Esophagus muscularis mucosa (tissue), 4 donors: ENCODE data around the gene MS4A18. TPM values are rescaled to one million over a fixed set of nuclear protein-coding genes. Genes with fewer than 3 reads are reported as not detected.

Experiments
- DNase-seq: peaks from one replicate; pipeline ENCODE4 v3.0.0-alpha.2; 2017; ENCODE audit errors: extremely low spot score
- H3K27ac ChIP-seq, 4 donors: fragments of 200-600 bp; sonication (generic); replicated peaks in 1 of 4; 1 replicate in 3 of 4; 2 replicates in 1 of 4; pipeline ENCODE4 v1.5.1; 2016 to 2019; ENCODE audit warnings: mild to moderate bottlenecking in 1 of 4
- H3K27me3 ChIP-seq, 4 donors: fragments of 200-600 bp; sonication (generic); one replicate each; pipeline versions ENCODE4 v1.5.1 to v1.6.0; 2016 to 2019
- H3K36me3 ChIP-seq, 4 donors: fragments of 200-600 bp; sonication (generic); one replicate each; pipeline ENCODE4 v1.5.1; 2016 to 2019
- H3K4me1 ChIP-seq, 4 donors: fragments of 200-600 bp; sonication (generic); one replicate each; pipeline ENCODE4 v1.5.1; 2016 to 2019
- H3K4me3 ChIP-seq, 4 donors: fragments of 200-600 bp; sonication (generic); 1 replicate in 2 of 4; 2 replicates in 2 of 4; pipeline ENCODE4 v1.5.1; 2016 to 2019; ENCODE audit warnings: mild to moderate bottlenecking in 4 of 4, moderate library complexity in 1 of 4
- H3K9me3 ChIP-seq, 4 donors: fragments of 200-600 bp; sonication (generic); 1 replicate in 3 of 4; 2 replicates in 1 of 4; pipeline ENCODE4 v1.5.1; 2016 to 2019
- EP300 ChIP-seq: sonication (generic); formaldehyde crosslinking; IDR thresholded peaks from one replicate; pipeline ENCODE4 v1.6.1; 2017; ENCODE audit warnings: antibody characterized with exemption
- POLR2A ChIP-seq: fragments of 450-650 bp; IDR thresholded peaks from one replicate; pipeline ENCODE4 v1.6.1; 2017; ENCODE audit warnings: antibody characterized with exemption, moderate library complexity, mild to moderate bottlenecking, low read depth
- POLR2AphosphoS5 ChIP-seq, 2 donors: sonication (generic); formaldehyde crosslinking; IDR thresholded peaks; one replicate each; pipeline ENCODE4 v1.6.1; 2017; ENCODE audit warnings: antibody characterized with exemption in 2 of 2
- WGBS: methylation state at CpG from one replicate; pipeline ENCODE4 v1.1.5; 2018; 5-methylcytosine and 5-hydroxymethylcytosine counted together
- intact Hi-C: fragments of 100-400 bp; cut with DNase I; formaldehyde crosslinking; loops from one replicate; pipeline ENCODE4 v1.15.1; 2023
- total RNA-seq, 4 donors: library from RNA; depleted of rRNA; stranded (reverse); fragments of >200 nt; gene quantifications; one replicate each; pipeline versions ENCODE4 v1.1.0 to v1.2.1, GENCODE V29; 2016
- TF ChIP-seq, protein P1 (sequence below), 3 experiments: fragments of 200-600 bp in 2 of 3; fragments of 450-650 bp in 1 of 3; sonication (generic) in 2 of 3; IDR thresholded peaks; one replicate each; pipeline ENCODE4 v1.5.1; 2017 to 2019; ENCODE audit warnings: antibody characterized with exemption in 3 of 3, mild to moderate bottlenecking in 2 of 3, moderate library complexity in 1 of 3

The MS4A18 gene
- total RNA-seq, 4 donors from 2014 or later = not detected

GRCh38 chr11:60768202-60768601 is 43.7 kb downstream of the MS4A18 start:
- TF ChIP-seq POLR2A = no peak
- no peak for TF ChIP-seq POLR2AphosphoS5 (IDR thresholded peaks at IDR 0.05)
- TF ChIP-seq, protein P1, sequence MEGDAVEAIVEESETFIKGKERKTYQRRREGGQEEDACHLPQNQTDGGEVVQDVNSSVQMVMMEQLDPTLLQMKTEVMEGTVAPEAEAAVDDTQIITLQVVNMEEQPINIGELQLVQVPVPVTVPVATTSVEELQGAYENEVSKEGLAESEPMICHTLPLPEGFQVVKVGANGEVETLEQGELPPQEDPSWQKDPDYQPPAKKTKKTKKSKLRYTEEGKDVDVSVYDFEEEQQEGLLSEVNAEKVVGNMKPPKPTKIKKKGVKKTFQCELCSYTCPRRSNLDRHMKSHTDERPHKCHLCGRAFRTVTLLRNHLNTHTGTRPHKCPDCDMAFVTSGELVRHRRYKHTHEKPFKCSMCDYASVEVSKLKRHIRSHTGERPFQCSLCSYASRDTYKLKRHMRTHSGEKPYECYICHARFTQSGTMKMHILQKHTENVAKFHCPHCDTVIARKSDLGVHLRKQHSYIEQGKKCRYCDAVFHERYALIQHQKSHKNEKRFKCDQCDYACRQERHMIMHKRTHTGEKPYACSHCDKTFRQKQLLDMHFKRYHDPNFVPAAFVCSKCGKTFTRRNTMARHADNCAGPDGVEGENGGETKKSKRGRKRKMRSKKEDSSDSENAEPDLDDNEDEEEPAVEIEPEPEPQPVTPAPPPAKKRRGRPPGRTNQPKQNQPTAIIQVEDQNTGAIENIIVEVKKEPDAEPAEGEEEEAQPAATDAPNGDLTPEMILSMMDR (IDR thresholded peaks at IDR 0.05) = no peak
- TF ChIP-seq EP300 = no peak
- Histone ChIP-seq H3K9me3 (no peaks in the 10 kb centered on the region), H3K27me3 (peaks cover 0 to 56% (median 2%) of the 10 kb centered on the region in 4 donors), H3K4me3 (no peak overlapping the region), H3K36me3 (no peaks in the 10 kb centered on the region), H3K27ac (no peak overlapping the region), H3K4me1 (peaks cover 0 to 4% (median 0%) of the 10 kb centered on the region in 4 donors)
- intact Hi-C loops = no loop called here
- 87% methylated on average over 5 of the region's 8 CpGs for WGBS
- no peak for DNase-seq

GRCh38 chr11:60769273-60769672 is 44.8 kb downstream of the MS4A18 start:
- H3K4me1 ChIP-seq = peaks cover 0 to 4% (median 0%) of the 10 kb centered on the region in 4 donors
- intact Hi-C loops = no loop called here
- no peak overlapping the region for H3K4me3 ChIP-seq
- 73% methylated on average over 3 of the region's 4 CpGs for WGBS
- H3K27ac ChIP-seq = no peak overlapping the region
- no peak for DNase-seq
- TF ChIP-seq, protein P1 (IDR thresholded peaks at IDR 0.05) = no peak
- TF ChIP-seq EP300 (no peak), POLR2AphosphoS5 (IDR thresholded peaks at IDR 0.05) (no peak), POLR2A (no peak)
- peaks cover 0 to 48% (median 2%) of the 10 kb centered on the region in 4 donors for H3K27me3 ChIP-seq
- no peaks in the 10 kb centered on the region for H3K36me3 ChIP-seq
- no peaks in the 10 kb centered on the region for H3K9me3 ChIP-seq

DNA sequence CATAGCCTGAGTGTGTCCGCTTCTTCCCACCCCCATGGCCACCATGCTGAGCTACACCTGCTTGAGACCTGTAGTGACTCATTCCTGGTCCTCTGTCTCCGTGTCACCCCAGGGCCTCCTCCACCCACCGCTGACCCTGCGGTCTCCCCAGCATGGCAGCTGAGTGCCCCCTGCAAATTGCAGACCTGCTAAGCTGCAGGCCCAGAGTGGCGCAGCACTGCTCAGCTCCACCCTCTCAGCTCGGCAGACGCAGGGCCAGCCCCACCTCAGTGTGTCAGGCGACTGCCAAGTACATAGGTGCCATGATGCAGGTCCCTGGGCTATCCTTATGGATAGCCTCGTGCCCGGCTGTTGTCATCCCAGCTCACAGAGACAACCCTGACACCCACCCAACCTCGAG is 45.3 kb downstream of the MS4A18 start:
- WGBS = 78% methylated on average over 9 of the region's 11 CpGs
- H3K4me3 ChIP-seq = no peak overlapping the region
- no peak for TF ChIP-seq POLR2AphosphoS5 (IDR thresholded peaks at IDR 0.05)
- no peak for TF ChIP-seq EP300
- peaks cover 0 to 47% (median 2%) of the 10 kb centered on the region in 4 donors for H3K27me3 ChIP-seq
- no peaks in the 10 kb centered on the region for H3K36me3 ChIP-seq
- H3K4me1 ChIP-seq = peaks cover 0 to 4% (median under 1%) of the 10 kb centered on the region in 4 donors
- no peak for DNase-seq
- H3K27ac ChIP-seq = no peak overlapping the region
- intact Hi-C loops = no loop called here
- no peaks in the 10 kb centered on the region for H3K9me3 ChIP-seq

DNA sequence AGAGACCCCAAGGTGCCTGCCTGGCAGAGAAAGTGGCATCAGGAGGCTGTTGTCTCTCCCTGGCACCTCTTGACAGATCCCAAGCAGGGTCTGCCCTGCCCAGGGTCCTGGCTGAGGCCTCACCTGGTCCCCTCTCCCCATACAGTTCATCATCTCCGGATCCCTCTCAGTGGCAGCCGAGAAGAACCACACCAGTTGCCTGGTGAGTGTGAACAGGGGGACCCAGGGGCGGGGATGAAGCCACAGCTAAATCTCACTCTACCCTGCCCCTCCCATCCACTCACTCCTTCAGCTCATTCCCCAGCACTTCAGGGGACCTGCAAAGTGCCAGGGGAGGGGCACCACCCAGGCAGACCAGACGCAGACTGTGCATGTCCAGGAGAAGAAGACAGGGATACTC is 46.6 kb downstream of the MS4A18 start:
- TF ChIP-seq POLR2AphosphoS5 (IDR thresholded peaks at IDR 0.05) = no peak
- TF ChIP-seq, protein P1 (IDR thresholded peaks at IDR 0.05) = no peak
- no peak for TF ChIP-seq EP300
- TF ChIP-seq POLR2A = no peak
- 69% methylated on average over 3 of the region's 4 CpGs for WGBS
- peaks cover 8 to 17% (median 13%) of the 10 kb centered on the region in 4 donors for H3K4me1 ChIP-seq
- H3K4me3 ChIP-seq = no peak overlapping the region
- H3K9me3 ChIP-seq = no peaks in the 10 kb centered on the region
- intact Hi-C loops = no loop called here
- H3K36me3 ChIP-seq = no peaks in the 10 kb centered on the region
- no peak overlapping the region for H3K27ac ChIP-seq
- DNase-seq = no peak
- H3K27me3 ChIP-seq = peaks cover 0 to 33% (median 2%) of the 10 kb centered on the region in 4 donors

DNA sequence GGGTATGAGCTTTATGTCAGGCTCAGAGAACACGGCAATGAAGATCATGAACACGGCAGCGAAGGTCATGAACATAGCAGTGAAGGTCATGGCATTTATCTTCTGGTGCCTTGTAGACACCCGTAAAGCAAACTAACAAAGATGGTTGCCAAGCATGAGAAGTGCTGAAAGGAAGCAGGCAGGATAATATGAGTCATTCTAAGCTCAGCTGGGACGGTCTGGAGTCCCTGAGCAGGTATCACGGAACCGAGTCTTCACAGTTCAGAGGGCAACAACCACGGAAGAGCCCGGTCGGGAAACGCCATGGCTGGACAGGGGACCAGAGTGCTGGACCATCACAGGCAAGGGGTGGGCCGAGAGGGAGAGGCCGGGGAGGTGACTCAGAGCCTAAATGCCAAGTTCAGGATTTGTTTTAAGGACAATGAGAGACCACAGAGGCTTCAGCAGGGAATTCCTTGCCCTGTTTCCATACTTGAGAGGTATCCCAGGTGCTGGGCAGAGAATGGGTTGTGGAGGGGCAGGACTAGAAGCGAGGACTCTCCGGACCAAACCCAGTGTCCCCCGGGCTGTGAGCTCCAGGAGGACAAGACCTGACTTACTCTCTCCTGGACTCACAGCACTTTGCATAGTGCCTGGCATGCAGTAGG is 47.5 kb downstream of the MS4A18 start:
- no peak overlapping the region for H3K4me3 ChIP-seq
- TF ChIP-seq, protein P1 (IDR thresholded peaks at IDR 0.05) = no peak
- TF ChIP-seq POLR2AphosphoS5 (IDR thresholded peaks at IDR 0.05) = no peak
- no peak for TF ChIP-seq EP300
- TF ChIP-seq POLR2A = no peak
- intact Hi-C loops = no loop called here
- DNase-seq = no peak
- H3K27me3 ChIP-seq = peaks cover 0 to 25% (median 2%) of the 10 kb centered on the region in 4 donors
- H3K4me1 ChIP-seq = peaks cover 9 to 19% (median 15%) of the 10 kb centered on the region in 4 donors
- no peaks in the 10 kb centered on the region for H3K9me3 ChIP-seq
- 77% methylated on average over 16 of the region's 16 CpGs for WGBS
- no peaks in the 10 kb centered on the region for H3K36me3 ChIP-seq
- H3K27ac ChIP-seq = no peak overlapping the region
